Left kidney (tissue), 8 donors: ENCODE results near the gene SEMG2. TPM values are rescaled to one million over a fixed set of nuclear protein-coding genes. Genes with fewer than 3 reads are reported as not detected.

Source experiments
- DNase-seq: peaks from one replicate; pipeline ENCODE4 v3.0.0-alpha.2; 2013
- long read RNA-seq, 8 donors: transcript quantifications; one replicate each; lab custom pipeline, GENCODE V29; 2026
- polyA plus RNA-seq: library from polyadenylated mRNA; unstranded; fragments of 120-200 nt; gene quantifications from one replicate; pipeline ENCODE4 v1.2.1, GENCODE V29; 2013; ENCODE audit not compliant: insufficient read length

Gene SEMG2, protein sequence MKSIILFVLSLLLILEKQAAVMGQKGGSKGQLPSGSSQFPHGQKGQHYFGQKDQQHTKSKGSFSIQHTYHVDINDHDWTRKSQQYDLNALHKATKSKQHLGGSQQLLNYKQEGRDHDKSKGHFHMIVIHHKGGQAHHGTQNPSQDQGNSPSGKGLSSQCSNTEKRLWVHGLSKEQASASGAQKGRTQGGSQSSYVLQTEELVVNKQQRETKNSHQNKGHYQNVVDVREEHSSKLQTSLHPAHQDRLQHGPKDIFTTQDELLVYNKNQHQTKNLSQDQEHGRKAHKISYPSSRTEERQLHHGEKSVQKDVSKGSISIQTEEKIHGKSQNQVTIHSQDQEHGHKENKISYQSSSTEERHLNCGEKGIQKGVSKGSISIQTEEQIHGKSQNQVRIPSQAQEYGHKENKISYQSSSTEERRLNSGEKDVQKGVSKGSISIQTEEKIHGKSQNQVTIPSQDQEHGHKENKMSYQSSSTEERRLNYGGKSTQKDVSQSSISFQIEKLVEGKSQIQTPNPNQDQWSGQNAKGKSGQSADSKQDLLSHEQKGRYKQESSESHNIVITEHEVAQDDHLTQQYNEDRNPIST
- polyA plus RNA-seq: not detected
- long read RNA-seq, donor 1: 0 reads
- long read RNA-seq, donor 2: 0 reads
- long read RNA-seq, donor 3: 0 reads
- long read RNA-seq, donor 4: 0 reads
- long read RNA-seq, donor 5: 0 reads
- long read RNA-seq, donor 6: 0 reads
- long read RNA-seq, donor 7: 0 reads
- long read RNA-seq, donor 8: 0 reads

GRCh38 chr20:45221076-45221475, at the start of gene SEMG2:
Gene SEMG2 (plus strand): TSS chr20:45221373. CDS start chr20:45221390, 17 bp downstream.
- DNase-seq: no peak

- DNase-seq: no peak
Observed at GRCh38 chr20:45173522-45173921, 47.7 kb upstream of the SEMG2 start.

GRCh38 chr20:45174434-45175364, 46.5 kb upstream of the SEMG2 start, which contains the start of gene PI3:
Gene PI3 (plus strand): TSS chr20:45174902. CDS start chr20:45174923, 21 bp downstream.
- no peak for DNase-seq

- no peak for DNase-seq
Observed at GRCh38 chr20:45176526-45177267, 44.5 kb upstream of the SEMG2 start.

DNA sequence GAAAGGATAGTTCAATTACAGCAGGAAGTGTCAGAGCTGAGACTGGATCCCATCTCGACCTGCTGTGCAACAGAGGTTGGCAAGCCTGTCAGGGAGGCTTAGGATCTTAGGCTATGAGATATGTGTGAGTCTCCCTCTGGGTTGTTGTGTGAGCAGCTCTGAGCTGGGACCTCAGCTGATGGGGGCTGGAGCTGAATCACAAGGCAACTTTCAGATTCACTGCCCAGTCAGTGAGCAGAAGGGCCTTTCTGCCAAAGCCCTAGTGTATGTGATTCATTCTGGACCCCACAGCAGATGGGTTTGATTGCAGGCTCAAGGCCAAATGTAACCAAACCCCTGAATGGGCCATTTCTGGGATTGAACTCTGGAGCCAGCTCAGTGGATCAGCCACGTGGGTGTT, 42.0 kb upstream of the SEMG2 start:
- no peak for DNase-seq

GRCh38 chr20:45181639-45182038, 39.5 kb upstream of the SEMG2 start:
- DNase-seq: no peak

DNA sequence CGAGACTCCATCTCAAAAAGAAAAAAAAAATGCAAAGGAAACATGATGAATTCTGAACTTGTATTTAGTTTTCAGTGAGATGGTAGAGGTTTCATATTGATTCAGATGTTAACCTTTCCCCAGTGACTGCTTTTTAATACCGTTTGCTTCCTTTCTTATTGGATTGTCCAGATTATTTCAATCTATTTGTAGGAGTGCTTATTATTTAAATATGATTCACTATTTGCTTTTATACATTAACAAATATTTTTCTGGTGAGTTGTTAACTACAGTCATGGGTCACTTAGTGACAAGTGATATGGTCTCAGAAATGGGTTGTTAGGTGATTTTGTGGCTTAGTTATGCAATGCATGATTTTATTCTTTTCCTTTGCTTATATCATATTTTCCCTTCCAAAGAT, 38.1 kb upstream of the SEMG2 start:
- DNase-seq: no peak

GRCh38 chr20:45187693-45188092, 33.5 kb upstream of the SEMG2 start:
- DNase-seq: no peak

DNA sequence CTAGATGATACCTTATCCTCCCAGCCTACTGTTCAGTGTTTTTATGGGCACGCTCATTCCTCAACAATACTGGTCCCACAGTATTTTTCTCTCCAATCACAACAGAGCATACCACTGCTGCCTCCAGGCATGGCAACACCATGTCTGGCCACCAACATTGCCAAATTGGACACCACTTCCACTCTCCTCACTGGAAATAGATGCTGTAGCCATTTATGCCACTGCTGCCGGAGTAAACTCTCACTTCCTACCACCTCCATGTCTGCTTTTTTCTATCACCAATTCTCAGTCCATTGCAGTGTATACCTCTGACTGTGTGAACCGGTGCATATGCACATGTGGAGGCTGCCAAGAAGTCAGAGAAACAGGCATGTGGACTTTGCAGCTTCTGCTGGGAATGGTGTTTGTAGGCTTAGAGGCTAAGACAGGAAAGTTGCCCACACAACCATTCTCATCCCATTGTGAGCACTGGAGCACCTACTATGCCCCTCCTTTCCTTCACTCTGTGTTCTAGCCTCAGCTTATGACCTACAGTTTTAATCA, 32.0 kb upstream of the SEMG2 start:
- no peak for DNase-seq

GRCh38 chr20:45189861-45190260, 31.3 kb upstream of the SEMG2 start:
- DNase-seq: no peak

DNA sequence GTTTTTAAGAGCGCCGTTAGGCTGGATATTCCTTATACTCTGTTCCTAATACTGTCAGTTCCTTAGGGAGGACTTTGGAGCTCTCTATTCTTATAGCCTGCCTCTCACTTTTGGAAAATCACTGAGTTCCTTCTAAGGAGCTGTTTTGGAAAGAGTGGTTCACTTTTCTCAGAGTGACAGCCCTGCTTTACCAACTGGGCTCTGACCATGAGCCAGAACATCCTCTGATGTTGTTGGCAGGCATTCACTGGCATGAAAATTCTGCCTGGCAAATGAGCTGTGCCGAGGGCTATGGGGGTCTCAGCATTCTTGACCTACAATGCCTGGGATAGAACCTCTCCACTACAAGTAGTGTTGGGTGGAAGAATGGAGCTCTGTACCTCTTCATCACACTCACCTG, 29.2 kb upstream of the SEMG2 start:
- no peak for DNase-seq

DNA sequence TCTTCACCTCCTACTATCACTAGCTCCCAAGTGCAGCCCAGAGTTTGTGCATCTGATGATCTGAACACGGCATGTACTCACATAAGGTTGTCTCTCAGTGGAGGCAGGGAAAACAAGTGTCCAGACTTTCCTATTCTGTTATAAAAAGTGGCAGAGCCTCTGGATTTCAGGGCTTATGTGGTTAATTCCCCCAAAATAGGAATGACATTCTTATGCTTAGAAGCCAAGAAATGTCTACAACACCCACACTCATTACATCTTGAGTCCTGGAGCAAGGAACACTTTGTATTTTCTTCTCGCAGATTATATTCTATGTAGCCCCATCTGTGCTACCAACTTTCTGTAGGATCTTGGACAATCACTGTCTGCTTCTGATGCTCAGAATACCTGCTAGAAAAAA, 27.8 kb upstream of the SEMG2 start:
- DNase-seq: no peak

- no peak for DNase-seq
Observed at GRCh38 chr20:45206725-45207124, 14.4 kb upstream of the SEMG2 start, which contains the start of gene SEMG1. Gene SEMG1 (plus strand): TSS chr20:45207033. CDS start chr20:45207054, 21 bp downstream.

DNA sequence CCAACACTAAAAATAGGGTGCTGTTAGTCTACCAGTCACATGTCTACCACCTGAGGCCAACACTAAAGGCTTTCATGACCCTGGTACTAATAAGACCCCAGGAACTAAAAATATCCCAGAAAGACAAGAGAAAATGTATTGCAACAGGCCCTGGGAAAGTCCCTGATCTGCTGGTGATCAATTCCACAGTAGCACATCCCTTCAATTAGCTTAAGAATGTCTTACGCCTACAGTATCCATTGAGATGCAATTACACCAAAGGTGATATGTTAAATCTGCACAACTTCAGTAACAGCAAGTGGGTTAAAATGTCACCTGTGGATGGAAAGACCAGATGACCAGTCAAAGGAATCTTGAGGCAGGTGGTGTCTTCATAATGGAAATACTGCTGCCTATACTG, 11.2 kb upstream of the SEMG2 start:
- DNase-seq: no peak

GRCh38 chr20:45211569-45212474, 9.4 kb upstream of the SEMG2 start:
- no peak for DNase-seq

- no peak for DNase-seq
Observed at GRCh38 chr20:45212836-45213235, 8.3 kb upstream of the SEMG2 start.

- DNase-seq: no peak
Observed at GRCh38 chr20:45218124-45218523, 3.0 kb upstream of the SEMG2 start.

- DNase-seq: no peak
Observed at GRCh38 chr20:45218636-45219035, 2.5 kb upstream of the SEMG2 start.

DNA sequence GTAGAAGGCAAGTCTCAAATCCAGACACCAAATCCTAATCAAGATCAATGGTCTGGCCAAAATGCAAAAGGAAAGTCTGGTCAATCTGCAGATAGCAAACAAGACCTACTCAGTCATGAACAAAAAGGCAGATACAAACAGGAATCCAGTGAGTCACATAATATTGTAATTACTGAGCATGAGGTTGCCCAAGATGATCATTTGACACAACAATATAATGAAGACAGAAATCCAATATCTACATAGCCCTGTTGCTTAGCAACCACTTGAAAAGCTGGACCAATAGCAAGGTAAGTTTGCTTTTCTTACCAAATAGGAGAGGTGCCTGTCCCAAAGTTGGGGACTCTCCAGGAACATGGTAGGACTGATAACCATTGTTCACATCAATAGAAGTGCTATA, 2.0 kb downstream of the SEMG2 start:
- DNase-seq: no peak

DNA sequence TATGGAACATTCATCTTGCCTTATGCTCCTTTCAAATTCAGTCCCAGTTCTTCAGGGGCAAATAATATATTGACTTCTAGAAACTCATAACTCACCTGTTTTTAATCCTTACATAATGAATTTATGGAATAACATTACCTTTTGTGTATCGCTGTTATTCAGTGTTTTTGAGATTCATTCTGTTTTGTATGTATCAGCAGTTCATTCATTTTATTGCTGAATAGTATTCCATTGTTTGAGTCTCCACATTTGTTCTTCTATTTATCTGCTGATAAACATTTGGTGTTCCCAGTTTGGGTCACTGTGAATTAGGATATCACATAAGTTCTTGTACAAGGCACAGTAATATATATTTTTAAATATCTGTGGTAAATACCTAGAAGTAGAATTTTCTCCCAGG, 5.1 kb downstream of the SEMG2 start:
- no peak for DNase-seq
